GM12878 (cell line): ENCODE data around the gene MFGE8.

ENCODE experiments used
- JUND ChIP-seq: IDR thresholded peaks from 2 replicates; pipeline ENCODE4 v1.6.1; 2012; ENCODE audit warnings: low read depth, mild to moderate bottlenecking, low read length, improper control_type of control experiment, moderate library complexity
- MXI1 ChIP-seq: fragments of 150-350 bp; IDR thresholded peaks from 2 replicates; pipeline ENCODE4 v1.6.1; 2011; ENCODE audit warnings: low read depth, mild to moderate bottlenecking, inconsistent platforms, low read length, improper control_type of control experiment
- NRF1 ChIP-seq: conservative IDR thresholded peaks from 2 replicates; pipeline ENCODE4 v1.6.1; 2011; ENCODE audit warnings: mild to moderate bottlenecking, low read depth, low read length, improper control_type of control experiment
- POLR2A ChIP-seq: IDR thresholded peaks from 2 replicates; pipeline ENCODE4 v1.6.1; 2011; ENCODE audit warnings: low read depth, mild to moderate bottlenecking, low read length
- RAD21 ChIP-seq: IDR thresholded peaks from 2 replicates; pipeline ENCODE4 v1.6.1; 2011; ENCODE audit warnings: mild to moderate bottlenecking, low read depth, low read length, moderate library complexity; ENCODE audit not compliant: insufficient read depth
- SMC3 ChIP-seq: IDR thresholded peaks from 2 replicates; pipeline ENCODE4 v1.6.1; 2011; ENCODE audit warnings: low read length, improper control_type of control experiment, borderline replicate concordance
- STAT3 ChIP-seq: IDR thresholded peaks from 2 replicates; pipeline ENCODE4 v1.6.1; 2011; ENCODE audit warnings: low read depth, low read length, improper control_type of control experiment
- TCF7 ChIP-seq: IDR thresholded peaks from 2 replicates; pipeline ENCODE4 v1.6.1; 2014; ENCODE audit warnings: antibody characterized with exemption, borderline replicate concordance
- ZNF274 ChIP-seq: IDR thresholded peaks from one replicate; pipeline ENCODE4 v1.8.0; 2011; ENCODE audit not compliant: insufficient read length, insufficient read depth
- TF ChIP-seq, protein P1 (sequence below), 3 experiments: IDR thresholded peaks in 2 of 3; conservative IDR thresholded peaks in 1 of 3; 2 replicates each; pipeline ENCODE4 v1.5.1; 2011; ENCODE audit warnings: low read depth in 3 of 3, low read length in 3 of 3, mild to moderate bottlenecking in 3 of 3, control low read depth in 2 of 3, moderate library complexity in 2 of 3, inconsistent platforms in 1 of 3, mixed read lengths in 1 of 3; ENCODE audit not compliant: control insufficient read depth in 2 of 3, insufficient read depth in 1 of 3; ENCODE audit errors: extremely low read depth in 1 of 3

DNA sequence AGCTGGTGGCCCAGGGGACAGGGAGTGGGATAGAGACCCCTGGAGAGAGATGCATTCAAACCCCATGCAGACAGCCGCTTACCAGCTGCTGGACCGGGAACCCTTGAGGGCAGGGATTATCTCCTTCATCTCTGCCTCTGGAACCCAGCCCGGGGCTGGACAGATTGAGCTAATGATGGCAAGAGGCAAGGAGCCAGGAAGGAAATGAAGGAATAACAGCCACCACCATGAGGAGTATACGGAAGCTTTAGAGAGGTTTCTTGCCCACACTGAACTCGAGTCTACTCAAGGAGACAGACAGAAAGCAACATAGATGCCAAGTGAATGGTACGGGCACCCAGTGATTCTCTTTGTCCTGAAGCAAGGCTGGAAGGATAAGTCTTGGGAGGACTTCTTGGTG is 41.1 kb downstream of the MFGE8 start:
- TF ChIP-seq POLR2A (no peak), TCF7 (no peak), JUND (no peak), NRF1 (no peak), STAT3 (no peak), SMC3 (no peak), ZNF274 (no peak), MXI1 (no peak), RAD21 (no peak)
- TF ChIP-seq, protein P1, sequence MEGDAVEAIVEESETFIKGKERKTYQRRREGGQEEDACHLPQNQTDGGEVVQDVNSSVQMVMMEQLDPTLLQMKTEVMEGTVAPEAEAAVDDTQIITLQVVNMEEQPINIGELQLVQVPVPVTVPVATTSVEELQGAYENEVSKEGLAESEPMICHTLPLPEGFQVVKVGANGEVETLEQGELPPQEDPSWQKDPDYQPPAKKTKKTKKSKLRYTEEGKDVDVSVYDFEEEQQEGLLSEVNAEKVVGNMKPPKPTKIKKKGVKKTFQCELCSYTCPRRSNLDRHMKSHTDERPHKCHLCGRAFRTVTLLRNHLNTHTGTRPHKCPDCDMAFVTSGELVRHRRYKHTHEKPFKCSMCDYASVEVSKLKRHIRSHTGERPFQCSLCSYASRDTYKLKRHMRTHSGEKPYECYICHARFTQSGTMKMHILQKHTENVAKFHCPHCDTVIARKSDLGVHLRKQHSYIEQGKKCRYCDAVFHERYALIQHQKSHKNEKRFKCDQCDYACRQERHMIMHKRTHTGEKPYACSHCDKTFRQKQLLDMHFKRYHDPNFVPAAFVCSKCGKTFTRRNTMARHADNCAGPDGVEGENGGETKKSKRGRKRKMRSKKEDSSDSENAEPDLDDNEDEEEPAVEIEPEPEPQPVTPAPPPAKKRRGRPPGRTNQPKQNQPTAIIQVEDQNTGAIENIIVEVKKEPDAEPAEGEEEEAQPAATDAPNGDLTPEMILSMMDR (IDR thresholded peaks at IDR 0.05 in 2 of 3, conservative IDR thresholded peaks at IDR 0.05 in 1 of 3; ENCODE audit: control insufficient read depth in 2 of 3, extremely low read depth in 1 of 3, insufficient read depth in 1 of 3, low read depth in 3 of 3, low read length in 3 of 3) = no peak
